CD4-positive, alpha-beta T cell treated with Interleukin-6 for 4 hours (primary cell): ENCODE data around the gene SPRYD3.
"Not testable (repeated sequence)": the region's sequence is repeated elsewhere in the genome, so short reads cannot be mapped to it uniquely, and the experiment has no call there.

Source experiments
- DNase-seq: peaks from one replicate; pipeline ENCODE4 v3.0.0-alpha.2; 2020; ENCODE audit warnings: mixed read lengths

SPRYD3 gene

GRCh38 chr12:53101931-53102781 is 23.0 kb upstream of the SPRYD3 start:
- no peak for DNase-seq

GRCh38 chr12:53101266-53101665 is 22.1 kb upstream of the SPRYD3 start:
- DNase-seq: no peak

GRCh38 chr12:53100466-53101151 is 21.4 kb upstream of the SPRYD3 start:
- no peak for DNase-seq

GRCh38 chr12:53099071-53099882 is 20.1 kb upstream of the SPRYD3 start:
- peak; percentile 91 for DNase-seq

GRCh38 chr12:53098354-53098981 is 19.3 kb upstream of the SPRYD3 start:
- DNase-seq: peak; percentile 34

DNA sequence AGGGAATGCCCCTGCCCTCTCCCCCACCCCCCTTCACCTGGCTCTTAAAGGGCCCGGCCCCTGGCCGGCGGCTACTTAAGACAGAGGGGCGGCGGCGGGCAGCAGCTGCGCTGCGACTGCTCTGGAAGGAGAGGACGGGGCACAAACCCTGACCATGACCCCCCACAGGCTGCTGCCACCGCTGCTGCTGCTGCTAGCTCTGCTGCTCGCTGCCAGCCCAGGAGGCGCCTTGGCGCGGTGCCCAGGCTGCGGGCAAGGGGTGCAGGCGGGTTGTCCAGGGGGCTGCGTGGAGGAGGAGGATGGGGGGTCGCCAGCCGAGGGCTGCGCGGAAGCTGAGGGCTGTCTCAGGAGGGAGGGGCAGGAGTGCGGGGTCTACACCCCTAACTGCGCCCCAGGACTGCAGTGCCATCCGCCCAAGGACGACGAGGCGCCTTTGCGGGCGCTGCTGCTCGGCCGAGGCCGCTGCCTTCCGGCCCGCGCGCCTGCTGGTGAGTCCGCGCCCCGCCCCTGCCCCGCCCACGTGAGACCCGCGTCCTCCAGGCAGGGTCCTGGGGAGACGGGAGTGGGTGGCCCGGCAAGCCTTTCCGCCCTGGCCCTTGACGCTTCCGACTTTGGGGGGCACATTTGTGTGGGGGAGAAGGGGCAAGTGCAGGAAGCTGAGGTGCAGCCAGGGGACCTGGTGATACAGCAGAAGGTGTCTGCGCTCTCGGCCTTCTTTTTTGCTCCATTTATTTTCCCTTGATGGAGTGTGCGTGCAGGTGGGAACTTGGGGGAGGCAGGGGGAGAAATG is 18.6 kb upstream of the SPRYD3 start, which contains the start of gene IGFBP6:
Gene IGFBP6, plus strand, starts transcription at position 104 of the 790 bp plus-strand sequence. Its CDS starts 51 bp downstream, at position 155.
- peak; percentile 72 for DNase-seq

- no peak for DNase-seq
Measured at GRCh38 chr12:53097207-53097563, 18.0 kb upstream of the SPRYD3 start.

GRCh38 chr12:53096759-53097158 is 17.6 kb upstream of the SPRYD3 start:
- no peak for DNase-seq

DNA sequence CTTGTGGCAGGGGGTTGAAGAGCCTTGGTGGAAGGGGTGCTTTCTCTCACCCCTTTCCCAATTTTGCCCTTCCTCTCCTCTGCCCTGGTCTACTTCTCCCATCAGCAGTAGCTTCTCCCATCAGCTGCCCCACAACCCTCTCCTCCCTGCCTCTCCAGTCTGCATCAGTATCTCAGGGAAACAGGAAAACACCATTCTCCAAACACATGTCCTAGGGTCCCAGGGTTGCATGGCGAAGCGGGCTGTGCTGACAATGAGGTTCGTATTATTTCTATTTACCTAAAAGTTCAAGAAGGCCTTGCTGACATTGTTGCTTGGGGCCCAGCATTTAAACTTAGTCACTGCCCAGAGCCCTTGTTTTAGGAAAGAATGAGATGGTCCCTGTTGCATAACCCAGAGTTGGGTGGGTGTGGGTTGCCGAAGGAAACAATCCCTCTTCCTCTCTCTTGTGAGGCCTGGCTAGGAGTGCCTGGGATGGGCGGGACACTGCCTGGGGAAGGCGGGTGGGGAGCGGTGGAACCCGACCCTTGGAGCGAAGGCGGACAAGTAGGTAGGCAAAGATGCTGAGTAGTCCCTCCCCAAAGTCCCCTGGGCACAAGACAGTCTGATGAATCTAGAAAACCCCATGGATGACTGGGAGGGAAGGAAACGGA is 17.0 kb upstream of the SPRYD3 start:
- no peak for DNase-seq

DNA sequence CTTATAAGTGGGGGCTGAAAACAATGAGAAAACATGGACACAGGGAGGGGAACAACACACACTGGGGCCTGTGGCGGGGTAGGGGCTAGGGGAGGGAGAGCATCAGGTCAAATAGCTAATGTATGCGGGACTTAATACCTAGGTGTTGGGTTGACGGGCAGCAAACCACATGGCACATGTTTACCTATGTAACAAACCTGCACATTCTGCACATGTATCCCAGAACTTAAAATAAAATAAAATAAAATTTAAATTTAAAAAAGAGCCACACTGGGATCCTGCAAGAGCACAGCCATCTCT is 16.4 kb upstream of the SPRYD3 start:
- not testable (repeated sequence) for DNase-seq

GRCh38 chr12:53094796-53095595 is 15.8 kb upstream of the SPRYD3 start:
- not testable (repeated sequence) for DNase-seq

DNA sequence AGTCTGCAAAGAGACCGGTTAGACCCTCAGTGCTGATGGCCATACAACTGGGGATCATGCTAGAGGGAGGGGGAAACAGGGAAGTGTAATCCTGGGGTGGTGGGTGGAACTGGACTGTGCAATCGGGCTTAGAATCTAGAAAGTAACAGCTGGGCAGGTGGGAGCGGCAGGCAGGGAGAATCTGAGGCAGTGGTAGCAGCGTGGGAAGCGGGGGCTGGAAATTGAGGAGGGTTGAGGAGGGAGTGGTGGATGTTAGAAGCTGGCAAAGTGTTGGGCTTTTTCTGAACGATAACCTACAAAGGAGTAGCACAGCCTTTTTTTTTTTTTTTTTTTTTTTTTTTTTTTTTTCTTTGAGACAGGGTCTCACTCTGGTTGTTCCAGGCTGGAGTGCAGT is 15.2 kb upstream of the SPRYD3 start:
- no peak for DNase-seq

DNA sequence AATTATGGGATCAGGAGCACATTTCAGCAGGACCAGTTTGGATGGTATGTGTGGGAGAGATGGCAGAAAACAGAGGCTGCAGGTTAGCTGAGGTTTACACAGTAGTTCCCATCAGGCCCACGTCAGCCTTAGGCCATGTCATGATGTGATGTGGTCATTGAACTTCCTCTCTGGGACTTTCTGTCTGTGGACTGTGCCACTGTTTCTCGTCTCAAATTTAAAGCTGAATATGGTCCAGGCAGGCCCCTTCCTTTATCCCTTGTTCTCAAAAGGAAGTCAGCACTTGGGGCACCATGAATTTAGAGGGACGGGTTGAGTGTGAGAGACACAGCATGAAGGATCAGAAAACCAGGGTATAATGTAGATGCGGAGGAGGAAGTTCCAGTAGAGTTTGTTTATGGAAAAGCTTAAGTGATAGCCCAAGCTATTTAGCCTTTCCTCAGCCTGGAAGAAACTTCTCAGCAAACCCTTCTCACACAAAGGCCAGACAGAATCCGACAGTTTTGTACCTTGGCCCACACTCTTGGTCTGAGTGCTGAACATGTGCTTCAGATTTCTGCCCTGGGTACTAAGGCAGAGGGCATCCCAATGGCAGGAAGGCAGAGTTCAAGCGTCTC is 14.7 kb upstream of the SPRYD3 start:
- no peak for DNase-seq

GRCh38 chr12:53091756-53092155 is 12.6 kb upstream of the SPRYD3 start:
- DNase-seq: no peak

DNA sequence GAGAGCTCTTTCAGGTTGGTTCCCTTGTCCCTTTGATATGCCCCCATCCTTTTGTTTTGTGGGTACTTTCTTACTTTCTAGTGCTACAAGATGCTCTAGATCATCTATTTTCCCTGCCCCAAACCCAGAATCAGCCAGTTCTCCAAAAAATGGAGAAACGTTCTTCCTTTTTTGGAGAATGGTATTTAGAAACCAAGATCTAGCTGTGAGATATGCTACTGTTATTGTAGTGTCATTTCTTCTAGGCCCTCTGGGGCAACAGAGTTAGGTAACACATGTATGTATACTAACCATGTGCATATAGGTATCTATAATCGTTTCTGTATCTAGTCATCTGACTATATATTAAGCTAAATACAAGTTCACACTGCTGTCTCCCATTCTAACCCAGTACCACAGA is 11.4 kb upstream of the SPRYD3 start:
- no peak for DNase-seq

DNA sequence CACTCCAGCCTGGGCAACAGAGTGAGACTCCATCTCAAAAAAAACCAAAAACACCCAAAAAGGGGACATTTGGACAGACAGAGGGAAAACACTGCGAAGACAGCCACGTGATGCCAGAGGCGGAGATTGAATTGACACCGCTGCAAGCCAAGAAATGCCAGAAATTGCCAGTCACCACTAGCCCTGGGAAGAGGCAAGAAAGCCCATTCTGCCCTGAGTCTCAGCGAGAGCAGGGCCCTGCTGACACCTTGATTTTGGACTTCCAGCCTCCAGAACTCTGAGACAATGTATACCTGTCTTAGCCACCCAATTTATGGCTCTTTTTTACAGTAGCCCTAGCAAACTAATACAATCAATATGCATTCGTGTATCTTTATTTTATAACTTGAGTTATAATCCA is 10.9 kb upstream of the SPRYD3 start:
- no peak for DNase-seq

- DNase-seq: no peak
Measured at GRCh38 chr12:53086361-53086760, 7.2 kb upstream of the SPRYD3 start.

- no peak for DNase-seq
Measured at GRCh38 chr12:53082637-53083175, 3.5 kb upstream of the SPRYD3 start.

DNA sequence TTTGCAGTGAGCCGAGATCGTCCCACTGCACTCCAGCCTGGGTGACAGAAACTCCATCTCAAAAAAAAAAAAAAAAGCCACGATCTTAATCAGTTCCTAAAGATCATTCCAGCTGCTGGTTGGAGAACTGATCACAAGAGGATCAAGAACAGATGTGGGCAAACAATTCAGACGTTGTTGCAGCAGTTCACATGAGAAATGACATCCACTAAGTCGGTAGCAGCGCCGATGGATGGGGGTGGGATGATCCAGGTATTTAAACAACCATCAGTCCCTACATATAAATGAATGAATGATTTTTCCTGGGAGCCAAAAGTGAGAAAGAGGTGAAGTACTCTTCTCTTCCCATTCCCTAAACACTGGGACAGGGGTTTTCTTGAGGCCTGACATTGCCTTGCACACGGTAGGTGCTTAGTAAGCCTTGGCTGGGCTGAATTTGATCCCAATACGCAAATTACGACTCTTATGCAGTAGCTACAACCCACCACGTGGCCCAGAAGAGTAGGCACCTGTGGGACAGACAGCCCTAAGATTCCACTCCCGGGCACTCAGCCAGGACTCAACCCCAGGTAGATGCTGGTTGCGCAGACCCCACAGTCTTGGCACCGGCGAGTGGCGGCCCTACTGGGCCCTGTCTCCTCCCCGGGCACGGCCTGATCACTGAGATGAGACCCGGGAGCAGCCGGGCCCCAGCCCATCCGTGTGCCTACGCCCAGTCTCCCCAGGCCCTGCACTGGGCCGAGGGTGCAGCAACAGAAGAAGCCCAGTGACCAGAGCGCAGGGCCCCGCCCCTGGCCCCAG is 565 bp downstream of the SPRYD3 start:
- DNase-seq: peak; percentile 65
